Left lung (tissue), 10 donors: ENCODE measurements around the gene FBXL17. TPM values are rescaled to one million over a fixed set of nuclear protein-coding genes. Genes with fewer than 3 reads are reported as not detected.

ENCODE experiments used
- ATAC-seq: fragments of 200-7000 bp; cut with Tn5 transposase; one replicate; pipeline ENCODE4 v1.9.1; 2020; ENCODE audit warnings: moderate library complexity
- DNase-seq, 4 donors: peaks; one replicate each; pipeline ENCODE4 v3.0.0-alpha.2; 2013 to 2020
- H3K27ac ChIP-seq, 2 donors: fragments of 200-600 bp; sonication (generic) in 1 of 2; one replicate each; pipeline versions ENCODE4 v1.5.0 to v1.8.0; 2020 to 2021
- H3K27me3 ChIP-seq, 2 donors: fragments of 200-600 bp; sonication (generic) in 1 of 2; one replicate each; pipeline versions ENCODE4 v1.5.0 to v1.8.0; 2020 to 2021
- H3K36me3 ChIP-seq, 2 donors: fragments of 200-600 bp; sonication (generic) in 1 of 2; one replicate each; pipeline versions ENCODE4 v1.5.0 to v1.8.0; 2020 to 2021
- H3K4me1 ChIP-seq, 2 donors: fragments of 200-600 bp; one replicate each; pipeline ENCODE4 v1.8.0; 2021
- H3K4me3 ChIP-seq, 2 donors: fragments of 200-600 bp; sonication (generic) in 1 of 2; one replicate each; pipeline versions ENCODE4 v1.5.0 to v1.8.0; 2020 to 2021; ENCODE audit warnings: mild to moderate bottlenecking in 1 of 2
- H3K9me3 ChIP-seq, 2 donors: fragments of 200-600 bp; sonication (generic) in 1 of 2; one replicate each; pipeline versions ENCODE4 v1.5.0 to v1.8.0; 2020 to 2021
- CTCF ChIP-seq, 2 donors: fragments of 200-600 bp; sonication (generic) in 1 of 2; IDR thresholded peaks; one replicate each; pipeline versions ENCODE4 v1.5.0 to v1.8.0; 2021; ENCODE audit warnings: antibody characterized with exemption in 2 of 2
- intact Hi-C, 2 donors: fragments of 100-400 bp; cut with DNase I; formaldehyde crosslinking; loops; one replicate each; pipeline versions ENCODE4 v1.11.2 to v1.14.2; 2022
- polyA plus RNA-seq, 6 donors: library from polyadenylated mRNA; unstranded; fragments of 120-200 nt; gene quantifications; one replicate each; pipeline ENCODE4 v1.2.1, GENCODE V29; 2013; ENCODE audit not compliant: insufficient read length in 6 of 6
- total RNA-seq, 2 donors: library from RNA; stranded (reverse); fragmentation: NEBNext Ultra II Directional; extraction: Animal tissue kit (Norgen Biotek cat#: 25700); gene quantifications; one replicate each; pipeline ENCODE4 v1.2.1, GENCODE V29; 2021
- donor health status: DM: no; HTN: yes; CAD: no.
- donor health status: DM: no; HTN: no; CAD: no.

The FBXL17 gene
- total and polyA plus RNA-seq, 8 donors, result 11.8 to 23.8 (median 19.8) TPM

GRCh38 chr5:108146222-108146621 is 235.7 kb downstream of the FBXL17 start:
- intact Hi-C loops, result no loop called here
- H3K27ac ChIP-seq, result no peak overlapping the region
- H3K36me3 ChIP-seq, result no peaks in the 10 kb centered on the region
- no peak for ATAC-seq
- no peaks in the 10 kb centered on the region for H3K9me3 ChIP-seq
- no peaks in the 10 kb centered on the region for H3K27me3 ChIP-seq
- no peak overlapping the region for H3K4me3 ChIP-seq
- no peak for DNase-seq
- no peak for TF ChIP-seq CTCF (IDR thresholded peaks at IDR 0.05)
- peaks cover 0 to 7% of the 10 kb centered on the region in 2 donors for H3K4me1 ChIP-seq

- Histone ChIP-seq H3K9me3 (no peaks in the 10 kb centered on the region), H3K27ac (peak overlapping the region in 1 of 2 donors; percentile 11), H3K27me3 (no peaks in the 10 kb centered on the region), H3K4me3 (no peak overlapping the region), H3K36me3 (no peaks in the 10 kb centered on the region), H3K4me1 (peaks cover 0 to 7% of the 10 kb centered on the region in 2 donors)
- no peak for DNase-seq
- no peak for ATAC-seq
- no peak for TF ChIP-seq CTCF (IDR thresholded peaks at IDR 0.05)
- intact Hi-C loops, result no loop called here
Observed at GRCh38 chr5:108145351-108145750, 236.5 kb downstream of the FBXL17 start.

- no peaks in the 10 kb centered on the region for H3K27me3 ChIP-seq
- H3K27ac ChIP-seq, result no peak overlapping the region
- peaks cover 2 to 7% of the 10 kb centered on the region in 2 donors for H3K4me1 ChIP-seq
- intact Hi-C loops, result no loop called here
- no peaks in the 10 kb centered on the region for H3K9me3 ChIP-seq
- TF ChIP-seq CTCF (IDR thresholded peaks at IDR 0.05), result no peak
- DNase-seq (no peak), ATAC-seq (no peak)
- H3K4me3 ChIP-seq, result no peak overlapping the region
- no peaks in the 10 kb centered on the region for H3K36me3 ChIP-seq
Observed at GRCh38 chr5:108144332-108144731, 237.6 kb downstream of the FBXL17 start.

GRCh38 chr5:108143581-108143980 is 238.3 kb downstream of the FBXL17 start:
- Histone ChIP-seq H3K36me3 (no peaks in the 10 kb centered on the region), H3K27ac (no peak overlapping the region), H3K9me3 (no peaks in the 10 kb centered on the region), H3K27me3 (no peaks in the 10 kb centered on the region), H3K4me3 (no peak overlapping the region), H3K4me1 (peaks cover 4 to 7% of the 10 kb centered on the region in 2 donors)
- TF ChIP-seq CTCF (IDR thresholded peaks at IDR 0.05), result no peak
- ATAC-seq, result no peak
- intact Hi-C loops, result no loop called here
- no peak for DNase-seq

GRCh38 chr5:108141676-108142075 is 240.2 kb downstream of the FBXL17 start:
- Histone ChIP-seq H3K9me3 (no peaks in the 10 kb centered on the region), H3K4me1 (peaks cover 4 to 7% of the 10 kb centered on the region in 2 donors), H3K27me3 (no peaks in the 10 kb centered on the region), H3K27ac (no peak overlapping the region), H3K4me3 (no peak overlapping the region), H3K36me3 (no peaks in the 10 kb centered on the region)
- DNase-seq, result no peak
- no peak for TF ChIP-seq CTCF (IDR thresholded peaks at IDR 0.05)
- no peak for ATAC-seq
- intact Hi-C loops, result no loop called here
